HG02884 (cell line): ENCODE results near the gene FOS.
"Not testable (repeated sequence)": the region's sequence is repeated elsewhere in the genome, so short reads cannot be mapped to it uniquely, and the experiment has no call there.

Source experiments
- ATAC-seq: cut with Tn5 transposase; IDR thresholded peaks from one replicate; pipeline ENCODE4 v1.9.1; 2021; ENCODE audit warnings: mild to moderate bottlenecking, moderate library complexity; ENCODE audit not compliant: unreplicated experiment

The FOS gene

DNA sequence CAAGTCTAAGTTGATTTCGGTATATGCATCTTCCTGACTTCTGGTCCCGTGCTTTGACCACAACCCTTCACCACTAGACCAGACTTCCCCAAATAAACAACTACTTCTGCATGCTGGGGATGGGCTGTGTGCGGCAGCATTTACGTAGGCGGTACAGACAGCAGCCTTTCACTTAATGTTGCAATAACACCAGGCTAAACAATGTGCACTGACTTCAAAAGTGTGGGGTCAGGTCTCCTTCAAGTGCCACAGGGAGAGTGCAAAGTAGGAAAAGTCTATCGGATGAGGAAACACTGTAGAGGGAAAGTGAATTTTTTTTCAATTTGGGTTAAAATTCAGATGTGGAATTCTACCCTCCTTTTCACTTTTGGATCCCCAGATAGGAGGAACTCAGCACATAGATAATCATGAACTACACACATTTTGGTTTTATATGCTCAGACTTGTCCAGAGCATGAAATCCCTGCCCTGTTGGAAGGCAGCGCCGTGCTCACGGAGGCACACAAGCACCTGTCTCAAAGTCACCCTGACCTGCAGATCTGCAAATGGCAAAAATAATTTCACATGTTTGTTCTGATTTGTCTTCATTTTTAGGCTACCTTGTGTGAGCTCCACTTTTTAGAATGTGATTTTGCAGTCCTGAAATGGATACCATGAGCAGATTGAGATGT lies 3.6 kb upstream of the FOS start:
- no peak for ATAC-seq

DNA sequence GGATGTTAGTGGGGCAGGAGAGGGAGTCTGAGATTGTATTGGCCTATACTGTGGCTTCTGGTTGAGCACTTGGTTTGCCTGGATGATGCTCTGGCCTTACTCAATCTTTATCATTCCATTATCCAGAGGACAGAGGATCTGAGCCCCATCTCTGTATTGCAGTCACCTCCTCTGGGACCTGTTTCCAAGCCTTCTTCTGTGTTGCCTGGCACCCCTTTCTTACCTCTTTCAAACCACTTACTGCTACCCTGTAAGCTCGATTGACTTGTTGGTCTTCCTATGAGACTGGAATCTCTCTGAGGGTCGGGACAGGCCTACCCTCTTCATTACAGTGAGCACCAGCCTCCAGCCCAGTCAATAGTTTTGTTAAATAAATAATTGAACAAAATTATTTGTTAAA lies 3.0 kb upstream of the FOS start:
- ATAC-seq: no peak

DNA sequence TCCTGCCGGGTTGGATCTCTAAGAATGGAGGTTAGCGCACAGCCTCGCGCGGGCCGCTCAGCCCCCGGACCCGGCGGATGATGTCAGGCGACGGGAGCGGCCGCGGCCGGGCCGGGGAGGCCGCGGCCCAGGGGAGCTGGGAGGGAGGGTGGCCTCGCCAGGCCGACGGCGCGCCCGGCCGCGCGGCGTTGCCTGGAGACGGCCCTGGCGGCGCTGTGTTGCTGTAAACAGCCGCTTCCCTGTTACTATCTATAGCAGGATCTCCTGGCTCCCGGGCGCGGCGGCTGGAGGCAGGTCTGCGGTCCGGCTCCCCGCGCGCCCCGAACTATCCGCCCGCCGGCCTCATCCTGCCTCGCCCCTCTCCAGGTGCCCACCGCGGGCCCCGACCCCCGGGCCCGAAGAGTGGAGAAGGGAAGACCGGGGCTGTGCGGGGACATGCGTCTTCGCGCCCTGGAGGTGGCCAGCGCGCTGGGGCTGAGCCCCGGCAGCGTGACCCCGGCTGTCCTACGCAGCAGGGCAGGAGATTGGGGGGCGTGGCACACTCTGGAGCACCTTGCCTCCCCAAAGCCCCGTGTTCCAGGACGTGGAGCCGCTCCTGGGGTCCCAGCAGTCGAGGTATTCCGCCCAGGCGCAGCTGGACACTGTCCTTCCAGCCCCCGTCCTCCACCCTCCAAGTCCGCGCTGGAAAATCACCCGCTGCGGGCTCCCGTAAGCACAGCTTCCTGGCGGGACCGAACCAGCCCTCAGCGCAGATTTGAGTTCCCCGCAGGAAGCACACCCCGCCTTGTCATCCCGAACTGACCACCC lies 1.4 kb upstream of the FOS start:
- no peak for ATAC-seq

DNA sequence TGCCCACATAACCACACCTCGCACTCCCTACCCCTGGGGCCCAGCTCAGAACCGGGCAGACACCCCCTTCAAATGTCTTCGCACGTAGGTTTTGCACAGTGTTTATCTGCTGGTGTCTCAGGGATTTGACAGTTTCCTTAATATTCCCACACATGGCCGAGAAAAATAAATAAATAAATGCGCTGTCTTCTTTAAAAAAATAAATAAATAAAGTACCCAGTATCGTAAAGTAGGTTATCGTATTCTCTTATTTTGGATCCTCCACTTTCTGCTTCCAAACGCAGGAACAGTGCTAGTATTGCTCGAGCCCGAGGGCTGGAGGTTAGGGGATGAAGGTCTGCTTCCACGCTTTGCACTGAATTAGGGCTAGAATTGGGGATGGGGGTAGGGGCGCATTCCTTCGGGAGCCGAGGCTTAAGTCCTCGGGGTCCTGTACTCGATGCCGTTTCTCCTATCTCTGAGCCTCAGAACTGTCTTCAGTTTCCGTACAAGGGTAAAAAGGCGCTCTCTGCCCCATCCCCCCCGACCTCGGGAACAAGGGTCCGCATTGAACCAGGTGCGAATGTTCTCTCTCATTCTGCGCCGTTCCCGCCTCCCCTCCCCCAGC lies 710 bp upstream of the FOS start:
- no peak for ATAC-seq

DNA sequence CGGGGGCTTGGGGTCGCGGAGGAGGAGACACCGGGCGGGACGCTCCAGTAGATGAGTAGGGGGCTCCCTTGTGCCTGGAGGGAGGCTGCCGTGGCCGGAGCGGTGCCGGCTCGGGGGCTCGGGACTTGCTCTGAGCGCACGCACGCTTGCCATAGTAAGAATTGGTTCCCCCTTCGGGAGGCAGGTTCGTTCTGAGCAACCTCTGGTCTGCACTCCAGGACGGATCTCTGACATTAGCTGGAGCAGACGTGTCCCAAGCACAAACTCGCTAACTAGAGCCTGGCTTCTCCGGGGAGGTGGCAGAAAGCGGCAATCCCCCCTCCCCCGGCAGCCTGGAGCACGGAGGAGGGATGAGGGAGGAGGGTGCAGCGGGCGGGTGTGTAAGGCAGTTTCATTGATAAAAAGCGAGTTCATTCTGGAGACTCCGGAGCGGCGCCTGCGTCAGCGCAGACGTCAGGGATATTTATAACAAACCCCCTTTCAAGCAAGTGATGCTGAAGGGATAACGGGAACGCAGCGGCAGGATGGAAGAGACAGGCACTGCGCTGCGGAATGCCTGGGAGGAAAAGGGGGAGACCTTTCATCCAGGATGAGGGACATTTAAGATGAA lies 630 bp downstream of the FOS start:
- ATAC-seq: no peak

DNA sequence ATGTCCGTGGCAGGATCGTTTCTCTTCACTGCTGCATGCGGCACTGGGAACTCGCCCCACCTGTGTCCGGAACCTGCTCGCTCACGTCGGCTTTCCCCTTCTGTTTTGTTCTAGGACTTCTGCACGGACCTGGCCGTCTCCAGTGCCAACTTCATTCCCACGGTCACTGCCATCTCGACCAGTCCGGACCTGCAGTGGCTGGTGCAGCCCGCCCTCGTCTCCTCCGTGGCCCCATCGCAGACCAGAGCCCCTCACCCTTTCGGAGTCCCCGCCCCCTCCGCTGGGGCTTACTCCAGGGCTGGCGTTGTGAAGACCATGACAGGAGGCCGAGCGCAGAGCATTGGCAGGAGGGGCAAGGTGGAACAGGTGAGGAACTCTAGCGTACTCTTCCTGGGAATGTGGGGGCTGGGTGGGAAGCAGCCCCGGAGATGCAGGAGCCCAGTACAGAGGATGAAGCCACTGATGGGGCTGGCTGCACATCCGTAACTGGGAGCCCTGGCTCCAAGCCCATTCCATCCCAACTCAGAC lies 1.2 kb downstream of the FOS start:
- no peak for ATAC-seq

DNA sequence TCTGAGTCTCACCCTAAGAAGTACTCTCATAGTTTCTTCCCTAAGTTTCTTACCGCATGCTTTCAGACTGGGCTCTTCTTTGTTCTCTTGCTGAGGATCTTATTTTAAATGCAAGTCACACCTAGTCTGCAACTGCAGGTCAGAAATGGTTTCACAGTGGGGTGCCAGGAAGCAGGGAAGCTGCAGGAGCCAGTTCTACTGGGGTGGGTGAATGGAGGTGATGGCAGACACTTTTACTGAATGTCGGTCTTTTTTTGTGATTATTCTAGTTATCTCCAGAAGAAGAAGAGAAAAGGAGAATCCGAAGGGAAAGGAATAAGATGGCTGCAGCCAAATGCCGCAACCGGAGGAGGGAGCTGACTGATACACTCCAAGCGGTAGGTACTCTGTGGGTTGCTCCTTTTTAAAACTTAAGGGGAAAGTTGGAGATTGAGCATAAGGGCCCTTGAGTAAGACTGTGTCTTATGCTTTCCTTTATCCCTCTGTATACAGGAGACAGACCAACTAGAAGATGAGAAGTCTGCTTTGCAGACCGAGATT lies 1.7 kb downstream of the FOS start:
- ATAC-seq: no peak

DNA sequence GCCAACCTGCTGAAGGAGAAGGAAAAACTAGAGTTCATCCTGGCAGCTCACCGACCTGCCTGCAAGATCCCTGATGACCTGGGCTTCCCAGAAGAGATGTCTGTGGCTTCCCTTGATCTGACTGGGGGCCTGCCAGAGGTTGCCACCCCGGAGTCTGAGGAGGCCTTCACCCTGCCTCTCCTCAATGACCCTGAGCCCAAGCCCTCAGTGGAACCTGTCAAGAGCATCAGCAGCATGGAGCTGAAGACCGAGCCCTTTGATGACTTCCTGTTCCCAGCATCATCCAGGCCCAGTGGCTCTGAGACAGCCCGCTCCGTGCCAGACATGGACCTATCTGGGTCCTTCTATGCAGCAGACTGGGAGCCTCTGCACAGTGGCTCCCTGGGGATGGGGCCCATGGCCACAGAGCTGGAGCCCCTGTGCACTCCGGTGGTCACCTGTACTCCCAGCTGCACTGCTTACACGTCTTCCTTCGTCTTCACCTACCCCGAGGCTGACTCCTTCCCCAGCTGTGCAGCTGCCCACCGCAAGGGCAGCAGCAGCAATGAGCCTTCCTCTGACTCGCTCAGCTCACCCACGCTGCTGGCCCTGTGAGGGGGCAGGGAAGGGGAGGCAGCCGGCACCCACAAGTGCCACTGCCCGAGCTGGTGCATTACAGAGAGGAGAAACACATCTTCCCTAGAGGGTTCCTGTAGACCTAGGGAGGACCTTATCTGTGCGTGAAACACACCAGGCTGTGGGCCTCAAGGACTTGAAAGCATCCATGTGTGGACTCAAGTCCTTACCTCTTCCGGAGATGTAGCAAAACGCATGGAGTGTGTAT lies 2.4 kb downstream of the FOS start:
- no peak for ATAC-seq

DNA sequence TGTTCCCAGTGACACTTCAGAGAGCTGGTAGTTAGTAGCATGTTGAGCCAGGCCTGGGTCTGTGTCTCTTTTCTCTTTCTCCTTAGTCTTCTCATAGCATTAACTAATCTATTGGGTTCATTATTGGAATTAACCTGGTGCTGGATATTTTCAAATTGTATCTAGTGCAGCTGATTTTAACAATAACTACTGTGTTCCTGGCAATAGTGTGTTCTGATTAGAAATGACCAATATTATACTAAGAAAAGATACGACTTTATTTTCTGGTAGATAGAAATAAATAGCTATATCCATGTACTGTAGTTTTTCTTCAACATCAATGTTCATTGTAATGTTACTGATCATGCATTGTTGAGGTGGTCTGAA lies 3.0 kb downstream of the FOS start:
- ATAC-seq: no peak

DNA sequence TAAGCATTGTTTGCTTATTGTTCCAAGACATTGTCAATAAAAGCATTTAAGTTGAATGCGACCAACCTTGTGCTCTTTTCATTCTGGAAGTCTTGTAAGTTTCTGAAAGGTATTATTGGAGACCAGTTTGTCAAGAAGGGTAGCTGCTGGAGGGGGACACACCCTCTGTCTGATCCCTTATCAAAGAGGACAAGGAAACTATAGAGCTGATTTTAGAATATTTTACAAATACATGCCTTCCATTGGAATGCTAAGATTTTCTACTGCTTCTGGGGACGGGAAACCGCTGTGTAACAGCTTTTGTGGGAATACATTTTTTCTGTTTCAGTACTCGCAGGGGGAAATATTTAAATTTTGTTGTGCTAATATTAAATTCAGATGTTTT lies 3.5 kb downstream of the FOS start:
- ATAC-seq: no peak

DNA sequence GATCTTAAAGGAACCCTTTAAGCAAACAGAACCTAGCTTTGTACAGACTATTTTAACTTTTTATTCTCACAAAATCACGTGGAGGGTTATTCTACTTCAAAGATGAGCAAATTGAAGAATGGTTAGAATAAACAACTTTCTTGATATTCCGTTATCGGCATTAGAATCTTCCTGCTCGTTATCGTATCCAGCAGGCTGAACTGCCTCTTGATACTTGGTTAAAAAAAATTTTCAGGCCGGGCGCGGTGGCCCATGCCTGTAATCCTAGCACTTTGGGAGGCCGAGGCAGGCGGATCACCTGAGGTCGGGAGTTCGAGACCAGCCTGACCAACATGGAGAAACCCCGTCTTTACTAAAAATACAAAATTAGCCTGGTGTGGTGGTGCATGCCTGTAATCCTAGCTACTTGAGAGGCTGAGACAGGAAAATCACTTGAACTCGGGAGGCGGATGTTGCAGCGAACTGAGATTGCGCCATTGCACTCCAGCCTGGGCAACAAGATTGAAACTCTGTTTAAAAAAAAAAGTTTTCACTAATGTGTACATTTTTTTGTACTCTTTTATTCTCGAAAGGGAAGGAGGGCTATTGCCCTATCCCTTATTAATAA lies 4.0 kb downstream of the FOS start:
- not testable (repeated sequence) for ATAC-seq

DNA sequence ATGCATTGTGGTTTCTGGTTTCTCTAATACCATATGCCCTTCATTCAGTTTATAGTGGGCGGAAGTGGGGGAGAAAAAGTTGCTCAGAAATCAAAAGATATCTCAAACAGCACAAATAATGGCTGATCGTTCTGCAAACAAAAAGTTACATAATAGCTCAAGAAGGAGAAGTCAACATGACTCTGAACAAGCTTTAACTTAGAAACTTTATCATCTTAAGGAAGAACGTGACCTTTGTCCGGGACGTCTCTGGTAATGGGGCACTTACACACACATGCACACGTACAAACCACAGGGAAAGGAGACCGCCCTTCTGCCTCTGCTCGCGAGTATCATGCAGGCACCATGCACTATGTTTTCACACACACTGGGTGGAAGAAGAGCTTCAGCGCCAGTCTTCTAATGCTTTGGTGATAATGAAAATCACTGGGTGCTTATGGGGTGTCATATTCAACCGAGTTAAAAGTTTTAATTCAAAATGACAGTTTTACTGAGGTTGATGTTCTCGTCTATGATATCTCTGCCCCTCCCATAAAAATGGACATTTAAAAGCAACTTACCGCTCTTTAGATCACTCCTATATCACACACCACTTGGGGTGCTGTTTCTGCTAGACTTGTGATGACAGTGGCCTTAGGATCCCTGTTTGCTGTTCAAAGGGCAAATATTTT lies 4.7 kb downstream of the FOS start:
- no peak for ATAC-seq

DNA sequence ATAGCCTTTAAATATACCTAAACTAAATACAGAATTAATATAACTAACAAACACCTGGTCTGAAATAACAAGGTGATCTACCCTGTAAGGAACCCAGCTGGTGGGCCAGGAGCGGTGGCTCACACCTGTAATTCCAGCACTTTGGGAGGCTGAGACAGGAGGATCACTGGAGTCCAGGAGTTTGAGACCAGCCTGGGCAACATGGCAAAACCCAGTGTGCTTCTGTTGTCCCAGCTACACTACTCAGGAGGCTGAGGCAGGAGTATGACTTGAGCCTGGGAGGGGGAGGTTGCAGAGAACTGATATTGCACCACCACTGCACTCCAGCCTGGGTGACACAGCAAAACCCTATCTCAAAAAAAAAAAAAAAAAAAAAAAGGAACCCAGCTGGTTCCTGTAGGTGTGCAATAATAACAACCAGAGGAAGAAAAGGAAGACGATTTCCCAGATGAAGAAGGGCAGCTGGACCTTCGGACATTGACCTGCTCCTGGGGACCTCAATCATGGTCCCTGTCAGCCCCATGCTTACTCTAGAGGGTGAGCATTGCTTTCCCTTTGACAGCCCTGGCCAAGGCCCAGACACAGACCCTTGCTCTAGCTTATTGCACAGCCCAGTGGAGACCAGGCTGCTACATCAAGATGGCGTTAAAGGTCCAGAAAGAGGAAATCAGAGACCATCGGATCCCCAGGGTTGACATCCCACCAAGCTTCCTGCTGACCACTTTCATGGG lies 5.4 kb downstream of the FOS start:
- no peak for ATAC-seq

DNA sequence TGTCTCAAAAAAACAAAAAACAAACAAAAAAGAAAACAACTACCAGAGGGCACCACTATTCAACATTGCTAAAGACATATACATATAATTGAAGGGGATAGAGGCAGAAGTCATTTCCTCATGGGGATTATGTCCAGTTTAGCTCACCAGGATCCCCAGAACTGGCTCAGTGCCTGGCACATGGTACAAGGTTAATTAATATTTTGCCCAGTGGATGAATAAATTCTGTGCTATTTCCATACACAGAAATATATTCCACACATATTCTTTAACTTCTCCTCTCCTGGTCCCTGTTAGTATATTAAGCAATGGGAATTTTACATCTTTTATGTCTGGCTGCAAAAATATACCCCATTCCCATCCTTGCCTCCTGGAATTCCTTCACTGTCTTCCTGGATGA lies 6.7 kb downstream of the FOS start:
- no peak for ATAC-seq

DNA sequence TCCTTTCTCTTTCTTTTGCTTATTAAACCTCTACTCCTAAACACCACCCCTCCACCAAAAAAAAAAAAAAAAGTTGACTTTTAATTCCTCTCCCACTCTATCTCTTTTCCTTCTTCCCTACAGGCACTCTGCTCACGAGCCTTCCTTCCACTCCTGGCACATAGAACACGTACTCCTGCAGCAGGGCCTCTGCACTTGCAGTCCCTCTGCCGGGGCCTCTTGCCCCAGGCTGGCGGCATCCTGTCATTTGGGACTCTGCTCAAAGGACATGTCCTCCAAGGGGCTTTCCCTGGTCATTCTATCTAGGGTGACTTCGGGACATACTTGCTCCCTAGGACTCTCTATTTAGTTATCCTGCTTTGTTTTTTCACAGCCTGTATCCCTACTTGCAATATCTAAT lies 7.7 kb downstream of the FOS start:
- no peak for ATAC-seq

DNA sequence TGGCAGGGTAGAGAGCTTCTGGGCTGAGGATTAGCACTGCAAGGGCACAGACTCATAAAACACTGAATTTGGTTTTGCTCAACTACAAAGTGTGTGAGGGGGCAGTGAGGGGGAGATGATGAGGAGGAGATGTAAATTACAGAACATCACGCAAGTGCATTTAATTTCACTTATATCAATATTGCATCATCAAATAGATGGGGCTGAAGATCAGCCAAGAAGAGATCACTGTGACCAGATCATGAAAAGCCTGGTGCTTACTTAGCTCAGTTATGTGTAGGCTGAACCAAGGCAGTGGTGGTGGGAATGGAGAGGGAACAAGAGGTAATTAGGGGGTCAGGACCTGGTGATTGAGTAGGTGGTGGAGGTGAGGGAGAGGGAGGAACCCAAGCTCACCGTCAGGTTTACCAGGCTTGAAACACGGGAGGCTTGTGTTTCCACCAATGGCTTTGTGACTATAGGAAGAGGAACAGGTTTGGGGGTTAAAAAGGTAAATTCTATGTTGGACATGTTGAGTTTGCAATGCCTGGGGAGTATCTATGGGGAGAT lies 11.3 kb downstream of the FOS start:
- ATAC-seq: no peak

DNA sequence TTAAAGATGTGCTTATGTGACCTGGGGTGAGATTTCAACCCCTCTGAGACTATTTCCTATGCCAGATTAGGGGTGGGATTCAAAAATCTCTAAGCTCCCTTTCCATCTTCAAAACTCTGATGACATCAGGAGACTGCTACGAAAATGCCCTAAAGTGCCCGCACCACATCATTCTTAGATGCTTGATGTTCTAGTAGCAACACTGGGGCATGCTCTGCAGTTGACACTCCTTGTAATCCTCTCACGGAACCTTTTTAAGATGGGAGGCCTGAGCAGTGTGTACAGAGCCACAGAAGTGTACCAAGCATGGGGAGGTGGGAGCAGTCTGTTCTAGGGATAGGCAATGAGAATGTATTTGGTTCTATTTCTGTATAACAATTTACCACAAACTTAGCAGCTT lies 12.2 kb downstream of the FOS start:
- no peak for ATAC-seq

DNA sequence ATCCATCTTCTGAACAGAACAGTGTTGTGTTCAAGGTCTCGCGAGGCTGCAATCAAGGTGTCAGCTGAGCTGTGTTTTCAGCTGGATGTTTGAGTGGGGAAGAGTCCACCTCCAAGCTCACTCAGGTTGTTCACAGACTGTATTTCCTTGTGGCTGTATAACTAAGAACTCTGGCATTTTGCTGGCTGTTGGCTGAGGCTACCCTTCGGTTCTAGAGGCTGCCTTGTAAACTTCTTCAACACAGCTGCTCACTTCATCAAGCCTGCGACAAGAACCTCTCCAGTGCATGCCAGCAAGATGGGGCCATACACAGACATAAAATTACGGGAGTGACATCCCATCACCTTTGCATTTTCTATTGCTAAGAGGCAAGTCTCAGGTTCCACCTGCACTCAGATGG lies 12.7 kb downstream of the FOS start:
- ATAC-seq: no peak

DNA sequence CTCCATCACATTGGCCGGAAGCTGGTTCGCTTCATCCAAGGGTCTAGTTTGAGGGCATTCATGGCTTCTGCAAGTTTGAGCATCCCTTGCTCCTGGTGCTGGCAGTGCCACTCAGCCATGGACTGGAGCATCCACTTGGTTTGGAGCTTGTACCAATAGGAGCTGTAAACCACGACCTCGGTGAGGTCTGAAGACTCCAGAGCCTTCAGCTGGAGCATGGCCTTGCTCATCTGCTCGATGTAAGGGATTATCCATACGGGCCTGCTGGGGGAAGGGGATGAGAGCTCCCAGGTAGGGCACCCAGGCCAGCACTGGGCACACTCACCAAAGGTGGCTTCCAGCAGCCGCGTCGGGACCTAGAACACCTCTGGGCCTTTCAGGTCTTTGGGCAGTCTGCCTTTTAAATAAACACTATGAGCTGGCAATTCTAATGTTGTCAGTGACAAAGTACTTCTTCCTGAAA lies 13.5 kb downstream of the FOS start:
- no peak for ATAC-seq
